PC-3 (cell line): ENCODE measurements around the gene GALNT18. TPM values are rescaled to one million over a fixed set of nuclear protein-coding genes. Genes with fewer than 3 reads are reported as not detected.

Experiments used
- ATAC-seq: fragments of 200-7000 bp; cut with Tn5 transposase; 2 replicates; pipeline ENCODE4 v1.9.1; 2020; ENCODE audit warnings: mild to moderate bottlenecking, moderate library complexity
- BruUV-seq: library from RNA; stranded (reverse); fragments of 400-500 nt; replicated peaks from 2 replicates; lab custom pipeline; 2021; lab: Mats Ljungman, UMichigan
- CTCF ChIA-PET: fragments of 300-600 bp; sonication (Branson Sonifier 250); formaldehyde crosslinking; loops from one replicate; lab custom pipeline; 2022; ENCODE audit warnings: antibody characterized with exemption; lab: Charles Lee
- POLR2A ChIA-PET: fragments of 300-600 bp; sonication (Branson Sonifier 250); formaldehyde crosslinking; loops from one replicate; lab custom pipeline; 2022; ENCODE audit warnings: antibody characterized with exemption; ENCODE audit not compliant: unreplicated experiment; lab: Charles Lee
- DNase-seq: peaks from one replicate; pipeline ENCODE4 v3.0.0-alpha.2; 2015
- H2AFZ ChIP-seq: fragments of 300-600 bp; sonication (generic); 2 replicates; pipeline ENCODE4 v1.6.0; 2016; ENCODE audit warnings: antibody characterized with exemption, low read length
- H3F3A ChIP-seq: fragments of 300-600 bp; sonication (generic); one replicate; pipeline ENCODE4 v1.6.0; 2017; ENCODE audit warnings: antibody characterized with exemption, low read length, control low read depth, mild to moderate bottlenecking; ENCODE audit not compliant: unreplicated experiment
- H3K27ac ChIP-seq: fragments of 300-600 bp; sonication (generic); 2 replicates; pipeline ENCODE4 v1.5.1; 2016; ENCODE audit warnings: mild to moderate bottlenecking, low read length
- H3K27me3 ChIP-seq: fragments of 300-600 bp; sonication (generic); 2 replicates; pipeline ENCODE4 v1.6.1; 2016; ENCODE audit warnings: low read length, mixed read lengths
- H3K36me3 ChIP-seq: fragments of 300-600 bp; sonication (generic); 2 replicates; pipeline ENCODE4 v1.6.1; 2016; ENCODE audit warnings: low read depth, mixed run types, low read length, mixed read lengths
- H3K4me1 ChIP-seq: fragments of 300-600 bp; sonication (generic); 2 replicates; pipeline ENCODE4 v1.5.1; 2016; ENCODE audit warnings: low read length; ENCODE audit not compliant: insufficient read depth
- H3K4me2 ChIP-seq: fragments of 300-600 bp; sonication (generic); 2 replicates; pipeline ENCODE4 v1.6.0; 2016; ENCODE audit warnings: low read length
- H3K4me3 ChIP-seq: fragments of 300-600 bp; sonication (generic); 2 replicates; pipeline ENCODE4 v1.5.1; 2016; ENCODE audit warnings: mild to moderate bottlenecking, low read length, mixed read lengths
- H3K79me2 ChIP-seq: fragments of 300-600 bp; sonication (generic); 2 replicates; pipeline ENCODE4 v1.6.1; 2017; ENCODE audit warnings: low read length, mixed read lengths
- H3K9ac ChIP-seq: fragments of 300-600 bp; sonication (generic); 2 replicates; pipeline ENCODE4 v1.6.0; 2016; ENCODE audit warnings: mild to moderate bottlenecking, low read length
- H3K9me2 ChIP-seq: fragments of 300-600 bp; sonication (generic); replicated peaks from 2 replicates; pipeline ENCODE4 v1.6.1; 2016; ENCODE audit warnings: mixed run types, low read length, mixed read lengths
- H3K9me3 ChIP-seq: fragments of 300-600 bp; sonication (generic); 2 replicates; pipeline ENCODE4 v1.6.1; 2016; ENCODE audit warnings: low read length, mixed read lengths
- H4K20me1 ChIP-seq: fragments of 300-600 bp; sonication (generic); 2 replicates; pipeline ENCODE4 v1.6.1; 2016; ENCODE audit warnings: low read length, mixed read lengths
- EZH2 ChIP-seq: fragments of 300-600 bp; sonication (generic); IDR thresholded peaks from one replicate; pipeline ENCODE4 v1.6.1; 2017; ENCODE audit warnings: antibody characterized with exemption, mild to moderate bottlenecking, low read length; ENCODE audit not compliant: unreplicated experiment
- EZH2phosphoT487 ChIP-seq: fragments of 300-600 bp; sonication (generic); IDR thresholded peaks from 2 replicates; pipeline ENCODE4 v1.6.1; 2018; ENCODE audit warnings: mild to moderate bottlenecking, antibody characterized with exemption, low read length, borderline replicate concordance
- intact Hi-C: fragments of 100-400 bp; cut with micrococcal nuclease; formaldehyde crosslinking; loops from 2 replicates; pipeline ENCODE4 v1.9.0; 2023
- total RNA-seq: library from RNA; depleted of rRNA; stranded (reverse); fragments of >200 nt; gene quantifications from 2 replicates; pipeline ENCODE4 v1.2.3, GENCODE V29; 2014
- TF ChIP-seq, protein P1 (sequence below): fragments of 300-600 bp; sonication (generic); conservative IDR thresholded peaks from 2 replicates; pipeline ENCODE4 v1.5.1; 2017; ENCODE audit warnings: antibody characterized with exemption, low read depth, mild to moderate bottlenecking, low read length

The GALNT18 gene
- total RNA-seq, 1 experiment from 2014 or later, result 34.5 TPM

DNA sequence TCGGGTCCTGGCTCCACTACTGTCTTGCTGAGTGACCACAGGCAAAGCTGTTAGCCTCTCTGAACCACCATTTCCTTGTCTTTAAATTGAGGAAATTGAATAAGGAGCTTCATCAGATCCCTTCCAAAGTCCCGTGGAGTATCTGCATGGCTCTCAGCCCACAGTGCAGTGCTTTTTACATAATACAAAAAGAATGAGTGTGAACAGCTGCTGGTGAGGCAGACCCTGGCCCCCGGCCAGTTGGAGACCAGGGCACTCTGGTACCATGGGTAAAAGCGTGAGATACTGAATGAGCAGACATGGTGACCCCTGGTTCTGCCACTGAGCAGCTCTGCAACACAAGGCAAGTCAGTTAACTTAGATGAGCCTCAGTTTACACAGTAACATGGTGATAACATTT, 86.8 kb downstream of the GALNT18 start:
- Histone ChIP-seq H3K27me3 (no peaks in the 10 kb centered on the region), H3K27ac (no peak overlapping the region), H3K36me3 (no peaks in the 10 kb centered on the region), H3K79me2 (0 out of 2 replicates have a peak, but pooled peaks cover 11% of the 10 kb centered on the region), H4K20me1 (no peaks in the 10 kb centered on the region), H3K9me2 (no peaks in the 10 kb centered on the region), H3K9ac (no peak overlapping the region), H3K4me2 (no peak overlapping the region), H3K4me3 (no peak overlapping the region), H3K9me3 (no peaks in the 10 kb centered on the region), H3K4me1 (no peaks in the 10 kb centered on the region), H2AFZ (no peak overlapping the region), H3F3A (no peaks in the 10 kb centered on the region)
- DNase-seq (no peak), ATAC-seq (no peak)
- TF ChIP-seq EZH2 (no peak), EZH2phosphoT487 (no peak)
- TF ChIP-seq, protein P1, sequence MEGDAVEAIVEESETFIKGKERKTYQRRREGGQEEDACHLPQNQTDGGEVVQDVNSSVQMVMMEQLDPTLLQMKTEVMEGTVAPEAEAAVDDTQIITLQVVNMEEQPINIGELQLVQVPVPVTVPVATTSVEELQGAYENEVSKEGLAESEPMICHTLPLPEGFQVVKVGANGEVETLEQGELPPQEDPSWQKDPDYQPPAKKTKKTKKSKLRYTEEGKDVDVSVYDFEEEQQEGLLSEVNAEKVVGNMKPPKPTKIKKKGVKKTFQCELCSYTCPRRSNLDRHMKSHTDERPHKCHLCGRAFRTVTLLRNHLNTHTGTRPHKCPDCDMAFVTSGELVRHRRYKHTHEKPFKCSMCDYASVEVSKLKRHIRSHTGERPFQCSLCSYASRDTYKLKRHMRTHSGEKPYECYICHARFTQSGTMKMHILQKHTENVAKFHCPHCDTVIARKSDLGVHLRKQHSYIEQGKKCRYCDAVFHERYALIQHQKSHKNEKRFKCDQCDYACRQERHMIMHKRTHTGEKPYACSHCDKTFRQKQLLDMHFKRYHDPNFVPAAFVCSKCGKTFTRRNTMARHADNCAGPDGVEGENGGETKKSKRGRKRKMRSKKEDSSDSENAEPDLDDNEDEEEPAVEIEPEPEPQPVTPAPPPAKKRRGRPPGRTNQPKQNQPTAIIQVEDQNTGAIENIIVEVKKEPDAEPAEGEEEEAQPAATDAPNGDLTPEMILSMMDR, result no peak
- BruUV-seq, result no TSS peak
- CTCF ChIA-PET, result no interaction called here
- POLR2A ChIA-PET, result no interaction called here
- intact Hi-C loops, result no loop called here

DNA sequence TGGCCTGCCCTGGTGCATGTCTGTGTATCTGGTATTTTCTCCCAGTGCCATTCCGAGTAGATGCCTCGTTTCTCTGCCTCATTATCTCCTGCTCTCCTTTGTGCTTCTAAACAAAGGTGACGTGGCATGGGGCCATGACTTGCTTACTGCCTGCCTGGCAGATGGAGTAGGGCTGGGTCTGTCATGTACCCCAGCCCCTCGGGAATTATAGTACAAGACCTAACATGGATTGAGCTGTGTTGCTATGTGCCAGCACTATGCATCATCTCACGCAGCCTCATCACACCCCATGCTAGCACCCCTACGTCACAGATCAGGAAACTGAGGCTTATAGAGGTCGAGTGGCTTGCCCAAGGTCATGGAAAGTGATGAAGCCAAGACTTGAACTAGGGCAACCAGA, 88.1 kb downstream of the GALNT18 start:
- Histone ChIP-seq H4K20me1 (no peaks in the 10 kb centered on the region), H2AFZ (no peak overlapping the region), H3K36me3 (no peaks in the 10 kb centered on the region), H3K9me2 (no peaks in the 10 kb centered on the region), H3K4me2 (no peak overlapping the region), H3K9ac (no peak overlapping the region), H3K4me3 (no peak overlapping the region), H3K4me1 (no peaks in the 10 kb centered on the region), H3K27ac (no peak overlapping the region), H3K27me3 (no peaks in the 10 kb centered on the region), H3K79me2 (0 out of 2 replicates have a peak, but pooled peaks cover 11% of the 10 kb centered on the region), H3F3A (no peaks in the 10 kb centered on the region), H3K9me3 (no peaks in the 10 kb centered on the region)
- ATAC-seq (no peak), DNase-seq (no peak)
- CTCF ChIA-PET, result no interaction called here
- intact Hi-C loops, result no loop called here
- BruUV-seq, result no TSS peak
- TF ChIP-seq, protein P1, result no peak
- TF ChIP-seq EZH2phosphoT487 (no peak), EZH2 (no peak)
- POLR2A ChIA-PET, result no interaction called here

DNA sequence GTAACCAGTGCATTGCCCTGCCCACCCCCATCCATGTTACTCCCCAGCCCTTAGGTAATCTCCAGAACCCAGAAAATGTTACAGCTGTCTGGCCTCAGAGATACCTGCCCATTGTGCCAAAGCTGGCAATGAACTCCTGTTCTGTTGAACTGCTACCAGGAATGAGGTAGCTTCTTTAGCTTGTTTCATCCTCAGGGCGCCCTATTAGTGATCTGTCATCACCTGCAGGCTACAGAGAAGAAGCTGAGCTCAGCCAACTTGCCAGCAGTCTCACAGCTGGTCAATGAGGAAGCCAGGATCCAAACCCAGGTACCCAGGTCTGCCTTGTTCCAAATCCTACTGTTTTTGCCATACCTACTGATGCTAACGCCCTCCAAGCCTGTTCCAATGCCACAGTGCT, 88.7 kb downstream of the GALNT18 start:
- H3K4me3 ChIP-seq, result no peak overlapping the region
- ATAC-seq (no peak), DNase-seq (no peak)
- intact Hi-C loops, result no loop called here
- no peaks in the 10 kb centered on the region for H4K20me1 ChIP-seq
- TF ChIP-seq EZH2 (no peak), EZH2phosphoT487 (no peak)
- TF ChIP-seq, protein P1, result no peak
- H3F3A ChIP-seq, result no peaks in the 10 kb centered on the region
- no TSS peak for BruUV-seq
- no peak overlapping the region for H2AFZ ChIP-seq
- no peak overlapping the region for H3K27ac ChIP-seq
- 0 out of 2 replicates have a peak, but pooled peaks cover 11% of the 10 kb centered on the region for H3K79me2 ChIP-seq
- no peaks in the 10 kb centered on the region for H3K27me3 ChIP-seq
- CTCF ChIA-PET, result no interaction called here
- H3K4me1 ChIP-seq, result no peaks in the 10 kb centered on the region
- POLR2A ChIA-PET, result interaction anchor here (0.5 kb wide), 1 partner anchor 56 kb away, joined by 3 read pairs; no protein-coding TSS in a partner anchor
- no peak overlapping the region for H3K4me2 ChIP-seq
- H3K9me3 ChIP-seq, result no peaks in the 10 kb centered on the region
- H3K9me2 ChIP-seq, result no peaks in the 10 kb centered on the region
- no peak overlapping the region for H3K9ac ChIP-seq
- H3K36me3 ChIP-seq, result no peaks in the 10 kb centered on the region
